Vagina (tissue), 2 donors: Measurements from ENCODE around the gene ANKRD22. TPM values are rescaled to one million over a fixed set of nuclear protein-coding genes. Genes with fewer than 3 reads are reported as not detected.
A peak's percentile ranks its signal among the peaks of the same experiment; 100 is the strongest.

ENCODE experiments used
- DNase-seq, 2 donors: peaks; one replicate each; pipeline ENCODE4 v3.0.0-alpha.2; 2017; ENCODE audit errors: extremely low spot score in 2 of 2
- H3K27ac ChIP-seq: fragments of 200-600 bp; sonication (generic); one replicate; pipeline ENCODE4 v1.5.1; 2019
- H3K27me3 ChIP-seq: fragments of 200-600 bp; sonication (generic); one replicate; pipeline ENCODE4 v1.5.1; 2019
- H3K36me3 ChIP-seq, 2 donors: fragments of 200-600 bp; sonication (generic); one replicate each; pipeline ENCODE4 v1.5.1; 2017 to 2019
- H3K4me1 ChIP-seq: fragments of 200-600 bp; sonication (generic); one replicate; pipeline ENCODE4 v1.5.1; 2019
- H3K4me3 ChIP-seq, 2 donors: fragments of 200-600 bp; sonication (generic); 1 replicate in 1 of 2; 2 replicates in 1 of 2; pipeline ENCODE4 v1.5.1; 2016 to 2019
- H3K9me3 ChIP-seq: fragments of 200-600 bp; sonication (generic); one replicate; pipeline ENCODE4 v1.5.1; 2019
- CTCF ChIP-seq, 3 experiments: fragments of 450-650 bp in 2 of 3; fragments of 200-600 bp in 1 of 3; sonication (generic) in 1 of 3; IDR thresholded peaks; one replicate each; pipeline ENCODE4 v1.5.1; 2017 to 2019; ENCODE audit warnings: antibody characterized with exemption in 3 of 3, mild to moderate bottlenecking in 2 of 3, moderate library complexity in 2 of 3
- POLR2A ChIP-seq, 2 donors: fragments of 450-650 bp; IDR thresholded peaks; one replicate each; pipeline ENCODE4 v1.6.1; 2017; ENCODE audit warnings: antibody characterized with exemption in 2 of 2, mild to moderate bottlenecking in 2 of 2, moderate library complexity in 2 of 2
- POLR2AphosphoS5 ChIP-seq, 2 donors: sonication (generic); formaldehyde crosslinking; IDR thresholded peaks; one replicate each; pipeline ENCODE4 v1.9.0; 2017; ENCODE audit warnings: antibody characterized with exemption in 2 of 2, mild to moderate bottlenecking in 2 of 2, low read depth in 1 of 2; ENCODE audit not compliant: insufficient read depth in 1 of 2
- intact Hi-C: fragments of 100-400 bp; cut with DNase I; formaldehyde crosslinking; loops from one replicate; pipeline ENCODE4 v1.15.1; 2023
- total RNA-seq: library from RNA; depleted of rRNA; stranded (reverse); fragments of >200 nt; gene quantifications from one replicate; pipeline ENCODE4 v1.2.3, GENCODE V29; 2016

Gene ANKRD22
- total RNA-seq, 1 donor from 2014 or later, result 4.4 TPM

- H3K36me3 ChIP-seq, result no peaks in the 10 kb centered on the region
- H3K27ac ChIP-seq, result no peak overlapping the region
- no peaks in the 10 kb centered on the region for H3K9me3 ChIP-seq
- no peak for DNase-seq
- no peak for TF ChIP-seq POLR2A (IDR thresholded peaks at IDR 0.05)
- TF ChIP-seq POLR2AphosphoS5 (IDR thresholded peaks at IDR 0.05; ENCODE audit: insufficient read depth in 1 of 2, low read depth in 1 of 2), result peak in 1 of 2 donors; percentile 80
- TF ChIP-seq CTCF (IDR thresholded peaks at IDR 0.05), result no peak
- H3K4me1 ChIP-seq, result peaks cover 18% of the 10 kb centered on the region
- no peak overlapping the region for H3K4me3 ChIP-seq
- intact Hi-C loops, result no loop called here
- H3K27me3 ChIP-seq, result no peaks in the 10 kb centered on the region
Observed at GRCh38 chr10:88820748-88821401, 30.8 kb downstream of the ANKRD22 start.

- Histone ChIP-seq H3K36me3 (no peaks in the 10 kb centered on the region), H3K27ac (no peak overlapping the region), H3K9me3 (no peaks in the 10 kb centered on the region), H3K4me1 (peaks cover 18% of the 10 kb centered on the region), H3K27me3 (no peaks in the 10 kb centered on the region), H3K4me3 (no peak overlapping the region)
- TF ChIP-seq POLR2A (IDR thresholded peaks at IDR 0.05) (no peak), CTCF (IDR thresholded peaks at IDR 0.05) (no peak), POLR2AphosphoS5 (IDR thresholded peaks at IDR 0.05; ENCODE audit: insufficient read depth in 1 of 2, low read depth in 1 of 2) (no peak)
- DNase-seq, result no peak
- intact Hi-C loops, result no loop called here
Observed at GRCh38 chr10:88819290-88819689, 32.4 kb downstream of the ANKRD22 start.

GRCh38 chr10:88813200-88813599, 38.4 kb downstream of the ANKRD22 start:
- Histone ChIP-seq H3K4me1 (no peaks in the 10 kb centered on the region), H3K36me3 (no peaks in the 10 kb centered on the region), H3K4me3 (no peak overlapping the region), H3K27me3 (no peaks in the 10 kb centered on the region), H3K27ac (no peak overlapping the region), H3K9me3 (no peaks in the 10 kb centered on the region)
- DNase-seq, result no peak
- intact Hi-C loops, result no loop called here
- no peak for TF ChIP-seq POLR2A (IDR thresholded peaks at IDR 0.05)

- DNase-seq, result no peak
- Histone ChIP-seq H3K36me3 (no peaks in the 10 kb centered on the region), H3K4me3 (no peak overlapping the region), H3K27ac (no peak overlapping the region), H3K4me1 (no peaks in the 10 kb centered on the region), H3K9me3 (no peaks in the 10 kb centered on the region), H3K27me3 (no peaks in the 10 kb centered on the region)
- TF ChIP-seq POLR2A (IDR thresholded peaks at IDR 0.05), result no peak
- TF ChIP-seq CTCF (IDR thresholded peaks at IDR 0.05), result peak in 2 of 3 experiments; percentile 10 to 35
- intact Hi-C loops, result no loop called here
Observed at GRCh38 chr10:88810196-88810961, 41.3 kb downstream of the ANKRD22 start.

GRCh38 chr10:88809621-88810020, 42.0 kb downstream of the ANKRD22 start:
- TF ChIP-seq POLR2A (IDR thresholded peaks at IDR 0.05), result no peak
- no peak for TF ChIP-seq CTCF (IDR thresholded peaks at IDR 0.05)
- no peak for TF ChIP-seq POLR2AphosphoS5 (IDR thresholded peaks at IDR 0.05; ENCODE audit: insufficient read depth in 1 of 2, low read depth in 1 of 2)
- H3K27ac ChIP-seq, result no peak overlapping the region
- H3K36me3 ChIP-seq, result no peaks in the 10 kb centered on the region
- H3K9me3 ChIP-seq, result no peaks in the 10 kb centered on the region
- no peaks in the 10 kb centered on the region for H3K4me1 ChIP-seq
- intact Hi-C loops, result no loop called here
- no peaks in the 10 kb centered on the region for H3K27me3 ChIP-seq
- H3K4me3 ChIP-seq, result no peak overlapping the region
- DNase-seq, result no peak
